ENCODE results near the gene WDR4. TPM values are rescaled to one million over a fixed set of nuclear protein-coding genes. Genes with fewer than 3 reads are reported as not detected.

The WDR4 gene
- total and polyA plus RNA-seq, 2 of the 4 experiments (the other 2 are of a cell fraction): 11.3 to 20.8 TPM

DNA sequence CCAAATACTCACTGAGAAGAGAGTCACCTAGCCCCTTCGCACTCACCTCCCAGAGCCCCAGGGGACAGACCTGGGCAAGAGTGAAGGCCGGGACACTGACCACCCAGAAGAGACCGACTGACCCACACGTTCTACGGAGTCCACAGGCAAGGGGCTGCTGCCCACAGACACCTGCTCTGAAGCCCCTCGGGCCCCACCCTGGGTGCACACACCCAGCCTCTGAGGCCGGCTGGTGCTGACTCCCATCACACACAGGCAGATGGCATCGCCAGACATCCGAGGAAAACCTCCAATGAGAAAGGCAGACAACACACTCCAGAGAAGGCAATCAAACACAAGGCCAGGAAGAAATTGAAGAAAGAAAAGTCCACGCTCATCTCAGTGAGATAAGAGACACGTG, 22.1 kb downstream of the WDR4 start:
- Histone ChIP-seq H3K9me1 (ENCODE audit: insufficient read depth, low read length) (no peaks in the 10 kb centered on the region), H2BK5ac (ENCODE audit: low read depth, low read length, poor library complexity, severe bottlenecking) (no peak overlapping the region), H3K56ac (ENCODE audit: extremely low read depth, insufficient read depth, low read length) (no peak overlapping the region), H3K36me3 (ENCODE audit: control insufficient read depth, insufficient read depth, low read length) (peaks cover 61% of the 10 kb centered on the region), H3K4me2 (ENCODE audit: low read depth, low read length) (no peak overlapping the region), H4K8ac (ENCODE audit: low read depth in 2 of 2, low read length in 2 of 2) (no peak overlapping the region), H3K4ac (ENCODE audit: low read depth, low read length) (no peak overlapping the region), H3K18ac (ENCODE audit: low read depth, low read length) (no peak overlapping the region), H2BK120ac (ENCODE audit: low read depth, low read length) (no peak overlapping the region), H4K91ac (ENCODE audit: insufficient read depth, low read depth, low read length) (no peak overlapping the region), H3K4me3 (ENCODE audit: insufficient read depth, low read depth, low read length) (no peak overlapping the region), H4K5ac (ENCODE audit: low read depth, low read length) (no peak overlapping the region), H2BK15ac (ENCODE audit: low read depth, low read length) (no peak overlapping the region), H3K9ac (ENCODE audit: low read depth, low read length) (no peak overlapping the region), H3K79me1 (ENCODE audit: low read depth in 1 of 2, low read length in 2 of 2) (peaks cover 11 to 16% of the 10 kb centered on the region in 2 experiments; a peak in 3 of 4 replicates), H2AK9ac (replicated peaks; ENCODE audit: low read depth, low read length, poor library complexity) (no peak overlapping the region), H3K4me1 (ENCODE audit: control insufficient read depth, insufficient read depth, low read length) (no peaks in the 10 kb centered on the region), H3K27ac (ENCODE audit: insufficient read depth, low read length) (no peak overlapping the region), H2AFZ (replicated peaks; ENCODE audit: low read length, poor library complexity) (no peak overlapping the region), H3K14ac (replicated peaks; ENCODE audit: low read depth, low read length) (no peak overlapping the region), H3K23ac (ENCODE audit: low read depth, low read length) (no peak overlapping the region), H3K27me3 (ENCODE audit: control insufficient read depth, insufficient read depth, low read length) (no peaks in the 10 kb centered on the region), H2AK5ac (ENCODE audit: low read depth, low read length) (no peak overlapping the region), H3K9me3 (ENCODE audit: control insufficient read depth, insufficient read depth, low read length) (no peaks in the 10 kb centered on the region), H2BK20ac (ENCODE audit: low read depth, low read length) (no peak overlapping the region), H4K20me1 (ENCODE audit: insufficient read depth, low read length) (peaks cover 16% of the 10 kb centered on the region)
- dilution Hi-C loops (cut with HindIII; ENCODE audit: low sequenced_read_pairs, unreplicated experiment): no loop called here
- POLR2A ChIA-PET (ENCODE audit: unreplicated experiment): no interaction called here
- no TSS peak for BruUV-seq (replicated peaks)
- DNase-seq (no peak), ATAC-seq (ENCODE audit: low read depth) (no peak)
- intact Hi-C loops (cut with micrococcal nuclease): no loop called here
- CTCF ChIA-PET: no interaction called here
- 100% methylated on average over 1 of the region's 11 CpGs; no CpG with 5 or more reads in 1 of the 2 experiments for WGBS, 2 experiments (ENCODE audit: extremely low coverage in 2 of 2, insufficient read length in 1 of 2)
- TF ChIP-seq CHD1 (IDR thresholded peaks at IDR 0.05; ENCODE audit: low read depth, low read length) (no peak), MXI1 (IDR thresholded peaks at IDR 0.05; ENCODE audit: borderline replicate concordance, low read depth, low read length) (no peak), RCOR1 (IDR thresholded peaks at IDR 0.05; ENCODE audit: insufficient replicate concordance, low read length) (no peak), CEBPB (IDR thresholded peaks at IDR 0.05; ENCODE audit: low read depth, low read length) (no peak), MAFK (IDR thresholded peaks at IDR 0.05; ENCODE audit: low read depth, low read length) (no peak), RFX5 (IDR thresholded peaks at IDR 0.05; ENCODE audit: low read depth, low read length) (no peak), BHLHE40 (IDR thresholded peaks at IDR 0.05; ENCODE audit: low read depth, low read length) (no peak), MAZ (IDR thresholded peaks at IDR 0.05; ENCODE audit: borderline replicate concordance, low read depth, low read length) (no peak)
- in situ Hi-C loops (cut with MboI; ENCODE audit: low sequenced_read_pairs): loop anchor here (25.0 kb wide), 1 partner anchor 95 kb away; no protein-coding TSS in a partner anchor
